ENCODE results near the gene THAP5. TPM values are rescaled to one million over a fixed set of nuclear protein-coding genes. Genes with fewer than 3 reads are reported as not detected.

THAP5 gene
- total RNA-seq, 2 experiments from 2014 or later, result 23.5 to 33.8 TPM

DNA sequence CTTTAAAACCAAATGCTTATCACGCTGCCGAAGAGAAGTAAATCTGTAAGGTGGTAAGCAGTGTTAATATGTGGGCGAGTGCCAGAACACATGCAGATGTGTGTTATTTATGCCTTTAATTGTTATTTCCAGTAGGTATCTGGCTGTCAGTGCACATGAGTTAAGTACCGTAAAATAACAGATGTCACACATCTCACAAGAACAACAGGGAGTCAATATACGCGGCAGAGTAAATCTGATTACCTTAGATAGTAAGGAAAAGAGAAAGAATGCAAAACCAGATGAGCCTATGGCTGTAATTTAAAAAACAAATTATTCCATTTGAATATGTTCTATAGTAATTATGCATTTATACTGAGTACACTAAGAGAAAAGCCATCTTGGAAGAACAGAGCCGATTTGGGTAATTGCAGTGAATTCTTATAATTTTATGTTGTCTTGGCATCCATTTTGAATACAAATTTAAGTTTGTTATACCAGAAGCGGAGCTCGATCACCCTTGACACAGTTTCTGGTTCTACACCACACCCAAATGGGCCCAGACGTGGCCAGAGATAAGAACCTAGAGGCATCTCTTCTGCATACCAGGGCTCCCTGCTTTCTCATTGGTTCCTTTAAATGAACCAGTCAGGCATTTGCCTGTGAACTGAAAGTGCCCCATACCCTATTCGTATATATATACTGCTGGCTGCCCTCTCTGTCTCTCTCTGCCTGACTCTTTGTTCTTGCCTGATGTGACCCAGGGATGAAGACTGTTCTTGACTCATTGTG lies 35.0 kb upstream of the THAP5 start:
- CTCF ChIA-PET (ENCODE audit: unreplicated experiment), result no interaction called here
- Histone ChIP-seq H3K27ac (ENCODE audit: low read depth, low read length, poor library complexity, severe bottlenecking) (no peak overlapping the region), H3K79me2 (ENCODE audit: insufficient read depth, low read depth, low read length) (no peaks in the 10 kb centered on the region), H3K36me3 (ENCODE audit: insufficient read depth, low read length) (no peaks in the 10 kb centered on the region), H3K4me1 (ENCODE audit: insufficient read depth, low read length, poor library complexity, severe bottlenecking) (no peaks in the 10 kb centered on the region), H4K20me1 (ENCODE audit: insufficient read depth, low read length) (no peaks in the 10 kb centered on the region), H3K9me2 (ENCODE audit: insufficient read depth, low read length) (no peaks in the 10 kb centered on the region), H3K4me3 (ENCODE audit: low read depth, low read length, poor library complexity, severe bottlenecking) (no peak overlapping the region), H2AFZ (ENCODE audit: low read length) (no peak overlapping the region), H3K4me2 (ENCODE audit: low read length) (no peak overlapping the region), H3K9me3 (ENCODE audit: low read length) (no peaks in the 10 kb centered on the region)
- DNase-seq (ENCODE audit: low spot score), result no peak
- intact Hi-C loops (cut with micrococcal nuclease; ENCODE audit: unreplicated experiment), result no loop called here
- POLR2A ChIA-PET, result interaction anchor here (0.8 kb wide), 1 partner anchor 25 kb away, joined by 4 read pairs; no protein-coding TSS in a partner anchor
- BruUV-seq (replicated peaks), result no TSS peak
- TF ChIP-seq, protein P1, sequence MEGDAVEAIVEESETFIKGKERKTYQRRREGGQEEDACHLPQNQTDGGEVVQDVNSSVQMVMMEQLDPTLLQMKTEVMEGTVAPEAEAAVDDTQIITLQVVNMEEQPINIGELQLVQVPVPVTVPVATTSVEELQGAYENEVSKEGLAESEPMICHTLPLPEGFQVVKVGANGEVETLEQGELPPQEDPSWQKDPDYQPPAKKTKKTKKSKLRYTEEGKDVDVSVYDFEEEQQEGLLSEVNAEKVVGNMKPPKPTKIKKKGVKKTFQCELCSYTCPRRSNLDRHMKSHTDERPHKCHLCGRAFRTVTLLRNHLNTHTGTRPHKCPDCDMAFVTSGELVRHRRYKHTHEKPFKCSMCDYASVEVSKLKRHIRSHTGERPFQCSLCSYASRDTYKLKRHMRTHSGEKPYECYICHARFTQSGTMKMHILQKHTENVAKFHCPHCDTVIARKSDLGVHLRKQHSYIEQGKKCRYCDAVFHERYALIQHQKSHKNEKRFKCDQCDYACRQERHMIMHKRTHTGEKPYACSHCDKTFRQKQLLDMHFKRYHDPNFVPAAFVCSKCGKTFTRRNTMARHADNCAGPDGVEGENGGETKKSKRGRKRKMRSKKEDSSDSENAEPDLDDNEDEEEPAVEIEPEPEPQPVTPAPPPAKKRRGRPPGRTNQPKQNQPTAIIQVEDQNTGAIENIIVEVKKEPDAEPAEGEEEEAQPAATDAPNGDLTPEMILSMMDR (conservative IDR thresholded peaks at IDR 0.05; ENCODE audit: low read length), result no peak
- no peak for TF ChIP-seq EZH2phosphoT487 (IDR thresholded peaks at IDR 0.05; ENCODE audit: borderline replicate concordance, low read depth, low read length)

DNA sequence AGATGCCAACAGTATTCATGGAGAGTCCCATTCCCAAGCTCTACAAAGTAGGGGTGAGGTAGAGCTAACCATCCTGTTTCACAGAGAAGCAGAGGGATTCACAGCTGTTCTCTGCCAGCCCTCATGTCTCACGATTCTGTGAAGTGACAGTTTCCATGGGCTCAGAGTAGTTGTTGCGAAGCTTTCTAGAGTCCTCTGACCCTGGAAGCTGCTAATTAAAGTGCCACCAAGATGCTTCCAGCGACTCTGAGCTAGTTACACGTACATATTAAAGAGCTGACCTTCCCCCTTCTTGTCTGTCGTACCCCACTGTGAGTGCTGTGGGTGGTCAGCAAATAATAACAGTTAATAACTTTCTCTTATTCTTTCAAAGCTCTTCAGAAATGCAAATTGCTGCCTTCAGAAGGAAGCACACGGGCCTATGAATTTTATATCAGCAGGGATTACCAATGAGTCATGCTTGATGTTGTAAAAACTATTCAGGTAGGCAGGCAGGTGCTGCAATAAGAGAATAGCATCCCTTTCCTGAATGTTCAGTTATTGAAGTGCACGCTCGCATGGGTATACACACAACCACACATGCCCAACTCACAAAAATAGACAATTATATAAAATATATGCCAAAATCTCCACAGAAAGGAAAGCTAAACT lies 34.3 kb upstream of the THAP5 start:
- TF ChIP-seq EZH2phosphoT487 (IDR thresholded peaks at IDR 0.05; ENCODE audit: borderline replicate concordance, low read depth, low read length), result no peak
- TF ChIP-seq, protein P1 (conservative IDR thresholded peaks at IDR 0.05; ENCODE audit: low read length), result no peak
- CTCF ChIA-PET (ENCODE audit: unreplicated experiment), result no interaction called here
- no peaks in the 10 kb centered on the region for H4K20me1 ChIP-seq (ENCODE audit: insufficient read depth, low read length)
- H3K79me2 ChIP-seq (ENCODE audit: insufficient read depth, low read depth, low read length), result no peaks in the 10 kb centered on the region
- H3K9me2 ChIP-seq (ENCODE audit: insufficient read depth, low read length), result no peaks in the 10 kb centered on the region
- H3K27ac ChIP-seq (ENCODE audit: low read depth, low read length, poor library complexity, severe bottlenecking), result no peak overlapping the region
- H2AFZ ChIP-seq (ENCODE audit: low read length), result no peak overlapping the region
- no peak overlapping the region for H3K4me2 ChIP-seq (ENCODE audit: low read length)
- intact Hi-C loops (cut with micrococcal nuclease; ENCODE audit: unreplicated experiment), result no loop called here
- H3K9me3 ChIP-seq (ENCODE audit: low read length), result no peaks in the 10 kb centered on the region
- no TSS peak for BruUV-seq (replicated peaks)
- no peak overlapping the region for H3K4me3 ChIP-seq (ENCODE audit: low read depth, low read length, poor library complexity, severe bottlenecking)
- DNase-seq (ENCODE audit: low spot score), result no peak
- H3K4me1 ChIP-seq (ENCODE audit: insufficient read depth, low read length, poor library complexity, severe bottlenecking), result no peaks in the 10 kb centered on the region
- H3K36me3 ChIP-seq (ENCODE audit: insufficient read depth, low read length), result no peaks in the 10 kb centered on the region
- POLR2A ChIA-PET, result interaction anchor here (0.6 to 1.5 kb wide), 2 partner anchors 26 to 58 kb away, joined by 3 to 4 read pairs; no protein-coding TSS in a partner anchor

DNA sequence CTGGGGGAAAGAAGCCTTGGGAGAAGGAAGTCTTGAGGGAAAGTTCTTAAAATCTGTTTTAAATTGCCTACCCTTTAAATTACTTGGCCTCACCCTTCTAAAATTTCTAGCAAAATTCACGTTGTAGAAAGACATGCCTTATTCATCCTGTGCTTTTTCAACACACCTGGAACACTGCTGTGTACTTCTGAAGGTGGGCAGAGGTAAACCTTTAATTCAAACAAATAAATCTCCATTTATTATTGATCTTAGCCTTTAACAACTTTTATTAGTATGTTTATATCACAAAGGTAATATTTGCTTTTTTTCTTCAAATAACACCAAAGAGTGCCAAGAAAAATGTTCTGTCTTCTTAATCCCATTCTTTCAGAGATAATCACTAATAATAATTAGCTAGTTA lies 30.9 kb upstream of the THAP5 start:
- TF ChIP-seq EZH2phosphoT487 (IDR thresholded peaks at IDR 0.05; ENCODE audit: borderline replicate concordance, low read depth, low read length), result no peak
- TF ChIP-seq, protein P1 (conservative IDR thresholded peaks at IDR 0.05; ENCODE audit: low read length), result no peak
- BruUV-seq (replicated peaks), result no TSS peak
- ChIA-PET CTCF (ENCODE audit: unreplicated experiment) (no interaction called here), POLR2A (no interaction called here)
- H2AFZ ChIP-seq (ENCODE audit: low read length), result no peak overlapping the region
- intact Hi-C loops (cut with micrococcal nuclease; ENCODE audit: unreplicated experiment), result no loop called here
- no peaks in the 10 kb centered on the region for H3K4me1 ChIP-seq (ENCODE audit: insufficient read depth, low read length, poor library complexity, severe bottlenecking)
- no peaks in the 10 kb centered on the region for H3K9me2 ChIP-seq (ENCODE audit: insufficient read depth, low read length)
- no peaks in the 10 kb centered on the region for H3K9me3 ChIP-seq (ENCODE audit: low read length)
- no peaks in the 10 kb centered on the region for H3K36me3 ChIP-seq (ENCODE audit: insufficient read depth, low read length)
- no peak for DNase-seq (ENCODE audit: low spot score)
- H3K4me3 ChIP-seq (ENCODE audit: low read depth, low read length, poor library complexity, severe bottlenecking), result no peak overlapping the region
- no peaks in the 10 kb centered on the region for H4K20me1 ChIP-seq (ENCODE audit: insufficient read depth, low read length)
- no peak overlapping the region for H3K27ac ChIP-seq (ENCODE audit: low read depth, low read length, poor library complexity, severe bottlenecking)
- H3K79me2 ChIP-seq (ENCODE audit: insufficient read depth, low read depth, low read length), result no peaks in the 10 kb centered on the region
- no peak overlapping the region for H3K4me2 ChIP-seq (ENCODE audit: low read length)
